OCI-LY7 (cell line): ENCODE data around the gene UNC5B. TPM values are rescaled to one million over a fixed set of nuclear protein-coding genes. Genes with fewer than 3 reads are reported as not detected.

Source experiments
- BruUV-seq: library from RNA; stranded (reverse); fragments of 400-500 nt; replicated peaks from 2 replicates; lab custom pipeline; 2021; lab: Mats Ljungman, UMichigan
- CTCF ChIA-PET: fragments of 300-600 bp; sonication (Branson Sonifier 250); formaldehyde crosslinking; loops from one replicate; lab custom pipeline; 2022; ENCODE audit warnings: antibody characterized with exemption; ENCODE audit not compliant: unreplicated experiment; lab: Charles Lee
- POLR2A ChIA-PET: fragments of 300-600 bp; sonication (Branson Sonifier 250); formaldehyde crosslinking; loops from one replicate; lab custom pipeline; 2022; ENCODE audit warnings: antibody characterized with exemption; lab: Charles Lee
- DNase-seq: peaks from one replicate; pipeline ENCODE4 v3.0.0-alpha.2; 2015; ENCODE audit warnings: low spot score
- H2AFZ ChIP-seq: fragments of 200-600 bp; sonication (generic), shearing (Covaris generic); 2 replicates; pipeline ENCODE4 v1.6.1; 2014; ENCODE audit warnings: mild to moderate bottlenecking, antibody characterized with exemption, low read length, moderate library complexity
- H3K27ac ChIP-seq: fragments of 200-600 bp; sonication (generic); 2 replicates; pipeline ENCODE4 v1.5.1; 2014; ENCODE audit warnings: mixed run types, low read depth, mild to moderate bottlenecking, moderate library complexity, low read length, inconsistent platforms; ENCODE audit not compliant: poor library complexity, severe bottlenecking
- H3K36me3 ChIP-seq: fragments of 200-600 bp; sonication (generic); 2 replicates; pipeline ENCODE4 v1.6.1; 2014; ENCODE audit warnings: mild to moderate bottlenecking, antibody characterized with exemption, low read length, moderate library complexity, mixed read lengths; ENCODE audit not compliant: insufficient read depth
- H3K4me1 ChIP-seq: fragments of 200-600 bp; sonication (generic); 2 replicates; pipeline ENCODE4 v1.5.1; 2014; ENCODE audit warnings: mild to moderate bottlenecking, low read length; ENCODE audit not compliant: insufficient read depth, poor library complexity, severe bottlenecking
- H3K4me2 ChIP-seq: fragments of 200-600 bp; sonication (generic); 2 replicates; pipeline ENCODE4 v1.6.1; 2014; ENCODE audit warnings: mild to moderate bottlenecking, low read length
- H3K4me3 ChIP-seq: fragments of 200-600 bp; sonication (generic); 2 replicates; pipeline ENCODE4 v1.5.1; 2014; ENCODE audit warnings: mild to moderate bottlenecking, low read depth, low read length; ENCODE audit not compliant: poor library complexity, severe bottlenecking
- H3K79me2 ChIP-seq: fragments of 200-600 bp; sonication (generic); 2 replicates; pipeline ENCODE4 v1.6.1; 2016; ENCODE audit warnings: low read depth, mild to moderate bottlenecking, low read length, moderate library complexity, mixed read lengths; ENCODE audit not compliant: insufficient read depth
- H3K9me2 ChIP-seq: fragments of 200-600 bp; sonication (generic); 2 replicates; pipeline ENCODE4 v1.6.1; 2016; ENCODE audit warnings: mild to moderate bottlenecking, low read length, mixed read lengths; ENCODE audit not compliant: insufficient read depth
- H3K9me3 ChIP-seq: fragments of 200-600 bp; sonication (generic); 2 replicates; pipeline ENCODE4 v1.6.1; 2014; ENCODE audit warnings: mild to moderate bottlenecking, mixed run types, low read length, mixed read lengths
- H4K20me1 ChIP-seq: fragments of 200-600 bp; sonication (generic); 2 replicates; pipeline ENCODE4 v1.6.1; 2014; ENCODE audit warnings: mild to moderate bottlenecking, antibody characterized with exemption, low read length, moderate library complexity, mixed read lengths; ENCODE audit not compliant: insufficient read depth
- EZH2phosphoT487 ChIP-seq: fragments of 200-600 bp; sonication (generic); IDR thresholded peaks from 2 replicates; pipeline ENCODE4 v1.6.1; 2018; ENCODE audit warnings: low read depth, borderline replicate concordance, mild to moderate bottlenecking, mixed run types, antibody characterized with exemption, low read length, moderate library complexity, mixed read lengths
- intact Hi-C: fragments of 100-400 bp; cut with micrococcal nuclease; formaldehyde crosslinking; loops from one replicate; pipeline ENCODE4 v1.10.0; 2022; ENCODE audit not compliant: unreplicated experiment
- total RNA-seq, 2 experiments: library from RNA; depleted of rRNA in 1 of 2; stranded (reverse); fragments of >200 nt in 1 of 2; shearing (Covaris generic) in 1 of 2; gene quantifications; 2 replicates each; pipeline ENCODE4 v1.2.3, GENCODE V29; 2014 to 2022
- TF ChIP-seq, protein P1 (sequence below): fragments of 200-600 bp; sonication (generic); conservative IDR thresholded peaks from 2 replicates; pipeline ENCODE4 v1.5.1; 2014; ENCODE audit warnings: mild to moderate bottlenecking, antibody characterized with exemption, low read length, moderate library complexity, mixed read lengths

The UNC5B gene
- total RNA-seq, 2 experiments from 2014 or later: not detected

DNA sequence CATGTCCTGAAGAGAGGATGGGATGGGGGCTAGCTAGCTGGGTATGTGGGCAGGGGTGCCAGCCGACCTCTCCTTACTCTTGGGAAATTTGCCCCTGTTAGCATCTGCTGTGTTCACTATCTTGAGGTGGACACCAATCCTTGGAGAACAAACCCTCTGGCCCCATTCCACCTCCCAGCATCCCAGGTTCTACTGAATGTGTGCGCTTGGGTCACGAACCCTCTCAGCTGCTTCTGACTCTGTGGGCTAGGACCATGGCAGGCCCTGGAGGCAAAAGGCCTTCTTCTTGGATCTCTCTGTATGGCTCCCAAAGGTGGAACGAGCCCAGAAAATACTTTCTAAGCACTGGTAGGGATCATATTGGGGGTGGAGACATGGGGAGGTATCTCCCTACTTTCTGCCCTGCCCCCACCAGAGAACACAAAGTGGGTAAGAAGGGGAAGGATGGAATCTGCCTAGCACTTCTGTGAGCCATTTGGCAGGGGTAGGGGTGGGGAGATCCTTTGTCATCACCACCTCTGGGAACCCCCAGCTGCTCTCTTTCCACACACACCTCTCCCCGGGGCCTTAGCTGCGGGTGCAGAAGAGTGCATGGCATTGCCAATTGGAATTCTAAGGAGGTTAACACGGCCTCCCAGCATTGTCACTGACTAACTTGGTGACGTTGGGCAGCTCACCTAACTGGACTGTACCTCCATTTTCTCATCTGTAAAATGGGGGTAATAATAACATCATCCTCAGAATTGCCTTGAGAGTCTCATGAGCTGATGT, 7.7 kb downstream of the UNC5B start:
- H3K4me3 ChIP-seq: no peak overlapping the region
- H3K4me2 ChIP-seq: no peak overlapping the region
- H3K4me1 ChIP-seq: no peaks in the 10 kb centered on the region
- H3K9me3 ChIP-seq: no peaks in the 10 kb centered on the region
- H3K36me3 ChIP-seq: no peaks in the 10 kb centered on the region
- no peak overlapping the region for H3K27ac ChIP-seq
- intact Hi-C loops: no loop called here
- H3K79me2 ChIP-seq: no peaks in the 10 kb centered on the region
- no TSS peak for BruUV-seq
- no peak for TF ChIP-seq EZH2phosphoT487
- TF ChIP-seq, protein P1, sequence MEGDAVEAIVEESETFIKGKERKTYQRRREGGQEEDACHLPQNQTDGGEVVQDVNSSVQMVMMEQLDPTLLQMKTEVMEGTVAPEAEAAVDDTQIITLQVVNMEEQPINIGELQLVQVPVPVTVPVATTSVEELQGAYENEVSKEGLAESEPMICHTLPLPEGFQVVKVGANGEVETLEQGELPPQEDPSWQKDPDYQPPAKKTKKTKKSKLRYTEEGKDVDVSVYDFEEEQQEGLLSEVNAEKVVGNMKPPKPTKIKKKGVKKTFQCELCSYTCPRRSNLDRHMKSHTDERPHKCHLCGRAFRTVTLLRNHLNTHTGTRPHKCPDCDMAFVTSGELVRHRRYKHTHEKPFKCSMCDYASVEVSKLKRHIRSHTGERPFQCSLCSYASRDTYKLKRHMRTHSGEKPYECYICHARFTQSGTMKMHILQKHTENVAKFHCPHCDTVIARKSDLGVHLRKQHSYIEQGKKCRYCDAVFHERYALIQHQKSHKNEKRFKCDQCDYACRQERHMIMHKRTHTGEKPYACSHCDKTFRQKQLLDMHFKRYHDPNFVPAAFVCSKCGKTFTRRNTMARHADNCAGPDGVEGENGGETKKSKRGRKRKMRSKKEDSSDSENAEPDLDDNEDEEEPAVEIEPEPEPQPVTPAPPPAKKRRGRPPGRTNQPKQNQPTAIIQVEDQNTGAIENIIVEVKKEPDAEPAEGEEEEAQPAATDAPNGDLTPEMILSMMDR: no peak
- POLR2A ChIA-PET: no interaction called here
- DNase-seq: no peak
- no peak overlapping the region for H2AFZ ChIP-seq
- H3K9me2 ChIP-seq: no peaks in the 10 kb centered on the region
- CTCF ChIA-PET: no interaction called here
- H4K20me1 ChIP-seq: no peaks in the 10 kb centered on the region

DNA sequence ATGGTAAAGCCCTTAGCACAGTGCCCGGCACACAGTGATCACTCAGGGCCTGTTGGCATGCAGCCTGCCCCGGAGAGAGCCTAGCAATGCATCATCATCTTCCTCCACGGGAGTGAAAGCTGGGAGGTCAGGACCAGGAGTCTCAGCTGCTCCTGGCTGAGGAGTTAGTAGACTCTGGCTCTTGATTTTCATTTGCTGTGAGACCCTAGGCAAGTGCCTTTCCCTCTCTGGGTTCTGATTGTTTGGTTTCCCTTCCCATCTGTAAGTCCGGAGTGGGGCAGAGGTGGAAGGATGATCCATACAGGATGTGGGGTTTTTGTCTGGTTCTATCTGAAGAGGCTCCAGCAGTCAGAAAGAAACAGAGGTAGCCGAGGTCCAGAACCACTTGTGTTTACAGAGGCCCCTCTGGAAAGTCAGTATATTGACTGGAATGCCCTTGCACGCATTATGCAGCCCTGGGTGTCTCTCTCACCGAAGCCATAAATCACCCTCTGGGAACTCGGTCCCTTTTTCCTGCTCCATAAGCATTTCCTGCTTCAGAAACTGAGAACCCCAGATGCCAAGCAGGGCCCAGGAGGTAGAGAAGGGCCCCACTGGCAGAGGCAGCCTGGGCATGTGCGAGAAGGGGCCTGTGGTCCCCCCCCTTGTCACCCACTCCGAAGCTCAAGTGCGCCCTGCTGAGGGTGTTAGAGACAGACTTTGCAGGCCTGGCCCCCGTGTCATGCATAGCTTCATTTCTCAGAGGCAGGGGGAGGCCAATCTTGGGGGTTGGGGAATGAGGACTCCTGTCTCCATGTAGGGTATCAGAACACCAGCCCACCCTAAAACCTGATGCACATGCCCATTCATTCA, 8.5 kb downstream of the UNC5B start:
- CTCF ChIA-PET: interaction anchor here (0.6 kb wide), 2 partner anchors 66 to 300 kb away, joined by 3 to 5 read pairs; no protein-coding TSS in a partner anchor
- H3K9me2 ChIP-seq: no peaks in the 10 kb centered on the region
- no peaks in the 10 kb centered on the region for H4K20me1 ChIP-seq
- BruUV-seq: no TSS peak
- TF ChIP-seq, protein P1: no peak
- no peak for TF ChIP-seq EZH2phosphoT487
- no peak overlapping the region for H3K4me2 ChIP-seq
- no peak overlapping the region for H3K27ac ChIP-seq
- DNase-seq: no peak
- POLR2A ChIA-PET: no interaction called here
- H3K36me3 ChIP-seq: no peaks in the 10 kb centered on the region
- intact Hi-C loops: no loop called here
- no peaks in the 10 kb centered on the region for H3K9me3 ChIP-seq
- H3K4me3 ChIP-seq: no peak overlapping the region
- H3K4me1 ChIP-seq: no peaks in the 10 kb centered on the region
- no peaks in the 10 kb centered on the region for H3K79me2 ChIP-seq
- H2AFZ ChIP-seq: no peak overlapping the region
